IMR-90 (cell line): Measurements from ENCODE around the gene DHRSX. TPM values are rescaled to one million over a fixed set of nuclear protein-coding genes. Genes with fewer than 3 reads are reported as not detected.

Source experiments
- ATAC-seq: fragments of 200-7000 bp; cut with Tn5 transposase; 2 replicates; pipeline ENCODE4 v1.9.1; 2020; ENCODE audit warnings: low read depth, mild to moderate bottlenecking, moderate library complexity
- BruUV-seq: library from RNA; stranded (reverse); fragments of 400-500 nt; replicated peaks from 2 replicates; lab custom pipeline; 2021; lab: Mats Ljungman, UMichigan
- CTCF ChIA-PET: fragments of 300-600 bp; formaldehyde crosslinking; extraction: SDS; loops from one replicate; lab custom pipeline; 2021; ENCODE audit warnings: antibody characterized with exemption; lab: Yijun Ruan, JAX
- POLR2A ChIA-PET: fragments of 300-600 bp; sonication (Branson Sonifier 250); formaldehyde crosslinking; loops from one replicate; lab custom pipeline; 2022; ENCODE audit warnings: antibody characterized with exemption; ENCODE audit not compliant: unreplicated experiment; lab: Charles Lee
- DNase-seq: peaks from one replicate; pipeline ENCODE4 v3.0.0; 2013
- H2AFZ ChIP-seq: replicated peaks from 2 replicates; pipeline ENCODE3; 2013; ENCODE audit warnings: low read length, mild to moderate bottlenecking; ENCODE audit not compliant: poor library complexity
- H2AK5ac ChIP-seq: 2 replicates; pipeline ENCODE4 v1.6.1; 2013; ENCODE audit warnings: low read depth, low read length, inconsistent platforms
- H2AK9ac ChIP-seq: replicated peaks from 2 replicates; pipeline ENCODE3; 2013; ENCODE audit warnings: mild to moderate bottlenecking, low read depth, low read length, moderate library complexity; ENCODE audit not compliant: poor library complexity
- H2BK120ac ChIP-seq: 2 replicates; pipeline ENCODE4 v1.6.1; 2013; ENCODE audit warnings: low read depth, low read length, inconsistent platforms
- H2BK15ac ChIP-seq: 3 replicates; pipeline ENCODE4 v1.6.1; 2013; ENCODE audit warnings: low read depth, low read length, inconsistent platforms
- H2BK20ac ChIP-seq: 2 replicates; pipeline ENCODE4 v1.6.1; 2013; ENCODE audit warnings: low read depth, mild to moderate bottlenecking, inconsistent platforms, low read length, moderate library complexity
- H2BK5ac ChIP-seq: 2 replicates; pipeline ENCODE4 v1.6.1; 2013; ENCODE audit warnings: mild to moderate bottlenecking, low read depth, low read length, inconsistent platforms; ENCODE audit not compliant: poor library complexity, severe bottlenecking
- H3K14ac ChIP-seq: replicated peaks from 2 replicates; pipeline ENCODE4 v1.6.1; 2013; ENCODE audit warnings: low read depth, low read length, inconsistent platforms
- H3K18ac ChIP-seq: 2 replicates; pipeline ENCODE4 v1.6.1; 2013; ENCODE audit warnings: low read depth, low read length, control low read depth
- H3K23ac ChIP-seq: 2 replicates; pipeline ENCODE4 v1.6.1; 2013; ENCODE audit warnings: low read depth, low read length, inconsistent platforms
- H3K27ac ChIP-seq: 2 replicates; pipeline ENCODE4 v1.5.1; 2013; ENCODE audit warnings: mild to moderate bottlenecking, control low read depth, low read length; ENCODE audit not compliant: insufficient read depth
- H3K27me3 ChIP-seq: 2 replicates; pipeline ENCODE4 v1.6.1; 2013; ENCODE audit warnings: low read length; ENCODE audit not compliant: control insufficient read depth, insufficient read depth
- H3K36me3 ChIP-seq: 2 replicates; pipeline ENCODE4 v1.6.1; 2013; ENCODE audit warnings: low read length, mixed read lengths; ENCODE audit not compliant: control insufficient read depth, insufficient read depth
- H3K4ac ChIP-seq: 2 replicates; pipeline ENCODE4 v1.6.1; 2013; ENCODE audit warnings: low read depth, low read length, inconsistent platforms
- H3K4me1 ChIP-seq: 2 replicates; pipeline ENCODE4 v1.6.1; 2013; ENCODE audit warnings: low read length, mixed read lengths; ENCODE audit not compliant: control insufficient read depth, insufficient read depth
- H3K4me2 ChIP-seq: 2 replicates; pipeline ENCODE4 v1.6.1; 2013; ENCODE audit warnings: low read depth, mild to moderate bottlenecking, control low read depth, low read length, moderate library complexity
- H3K4me3 ChIP-seq: 2 replicates; pipeline ENCODE4 v1.5.1; 2013; ENCODE audit warnings: low read depth, mild to moderate bottlenecking, control low read depth, low read length, moderate library complexity; ENCODE audit not compliant: insufficient read depth
- H3K56ac ChIP-seq: 2 replicates; pipeline ENCODE4 v1.6.1; 2013; ENCODE audit warnings: low read length, inconsistent platforms; ENCODE audit not compliant: insufficient read depth; ENCODE audit errors: extremely low read depth
- H3K79me1 ChIP-seq, 2 experiments: 2 replicates each; pipeline ENCODE4 v1.6.1; 2013; ENCODE audit warnings: low read length in 2 of 2, inconsistent platforms in 1 of 2, low read depth in 1 of 2
- H3K9ac ChIP-seq: 2 replicates; pipeline ENCODE4 v1.6.1; 2013; ENCODE audit warnings: low read depth, low read length, control low read depth
- H3K9me1 ChIP-seq: 2 replicates; pipeline ENCODE4 v1.6.1; 2013; ENCODE audit warnings: low read length, inconsistent platforms; ENCODE audit not compliant: insufficient read depth
- H3K9me3 ChIP-seq: 2 replicates; pipeline ENCODE4 v1.6.1; 2013; ENCODE audit warnings: low read length; ENCODE audit not compliant: control insufficient read depth, insufficient read depth
- H4K20me1 ChIP-seq: 2 replicates; pipeline ENCODE4 v1.6.1; 2013; ENCODE audit warnings: low read length, inconsistent platforms; ENCODE audit not compliant: insufficient read depth
- H4K5ac ChIP-seq: 2 replicates; pipeline ENCODE4 v1.6.1; 2013; ENCODE audit warnings: mild to moderate bottlenecking, low read depth, low read length, control low read depth
- H4K8ac ChIP-seq, 2 experiments: 2 replicates each; pipeline ENCODE4 v1.6.1; 2013; ENCODE audit warnings: low read depth in 2 of 2, low read length in 2 of 2, control low read depth in 1 of 2, inconsistent platforms in 1 of 2
- H4K91ac ChIP-seq: 2 replicates; pipeline ENCODE4 v1.6.1; 2013; ENCODE audit warnings: low read depth, low read length, inconsistent platforms; ENCODE audit not compliant: insufficient read depth
- BHLHE40 ChIP-seq: fragments of 150-350 bp; IDR thresholded peaks from 2 replicates; pipeline ENCODE4 v1.6.1; 2016; ENCODE audit warnings: mild to moderate bottlenecking, low read depth, low read length
- CEBPB ChIP-seq: IDR thresholded peaks from 2 replicates; pipeline ENCODE4 v1.6.1; 2012; ENCODE audit warnings: low read depth, low read length, improper control_type of control experiment
- MXI1 ChIP-seq: IDR thresholded peaks from 2 replicates; pipeline ENCODE4 v1.6.1; 2012; ENCODE audit warnings: low read depth, mild to moderate bottlenecking, low read length, moderate library complexity, borderline replicate concordance
- POLR2A ChIP-seq: IDR thresholded peaks from 2 replicates; pipeline ENCODE4 v1.6.1; 2012; ENCODE audit warnings: mild to moderate bottlenecking, low read depth, low read length
- RAD21 ChIP-seq: IDR thresholded peaks from 2 replicates; pipeline ENCODE4 v1.6.1; 2012; ENCODE audit warnings: low read length, improper control_type of control experiment
- RCOR1 ChIP-seq: IDR thresholded peaks from 2 replicates; pipeline ENCODE4 v1.6.1; 2012; ENCODE audit warnings: mild to moderate bottlenecking, low read length, improper control_type of control experiment; ENCODE audit not compliant: insufficient replicate concordance
- SMC3 ChIP-seq: fragments of 150-350 bp; IDR thresholded peaks from 2 replicates; pipeline ENCODE4 v1.6.1; 2016; ENCODE audit warnings: low read depth, mild to moderate bottlenecking, antibody characterized with exemption, low read length, moderate library complexity
- WGBS, 2 experiments: methylation state at CpG; one replicate each; pipeline versions ENCODE4 v1.1.5 to v1.1.7; 2013; ENCODE audit warnings: missing lambda C conversion rate in 2 of 2; ENCODE audit not compliant: insufficient read length in 1 of 2; ENCODE audit errors: extremely low coverage in 2 of 2; 5-methylcytosine and 5-hydroxymethylcytosine counted together
- dilution Hi-C: fragments of 300-500 bp; cut with HindIII; formaldehyde crosslinking; loops from one replicate; pipeline ENCODE4 v1.14.3; 2018; ENCODE audit warnings: low sequenced_read_pairs; ENCODE audit not compliant: unreplicated experiment
- in situ Hi-C: fragments of 300-500 bp; cut with MboI; formaldehyde crosslinking; loops from 3 replicates; pipeline ENCODE4 v1.14.3; 2019; ENCODE audit warnings: low sequenced_read_pairs, inconsistent platforms, mixed read lengths
- intact Hi-C: fragments of 100-400 bp; cut with micrococcal nuclease; formaldehyde crosslinking; loops from 2 replicates; pipeline ENCODE4 v1.10.0; 2022
- polyA plus RNA-seq, 3 experiments: library from polyadenylated mRNA; depleted of rRNA; stranded (reverse); fragments of >200 nt; gene quantifications; 2 replicates each; pipeline ENCODE4 v1.2.3, GENCODE V29; 2012; ENCODE audit warnings: low replicate concordance in 1 of 3
- total RNA-seq: library from RNA; depleted of rRNA; stranded (reverse); fragments of >200 nt; gene quantifications from 2 replicates; pipeline ENCODE4 v1.2.3, GENCODE V29; 2012
- TF ChIP-seq, protein P1 (sequence below): fragments of 150-350 bp; IDR thresholded peaks from 2 replicates; pipeline ENCODE4 v1.6.1; 2017; ENCODE audit warnings: mild to moderate bottlenecking, antibody characterized with exemption, low read length, low read depth
- TF ChIP-seq, protein P2 (sequence below): conservative IDR thresholded peaks from 2 replicates; pipeline ENCODE4 v1.5.1; 2012; ENCODE audit warnings: mild to moderate bottlenecking, low read depth, low read length, improper control_type of control experiment

DHRSX gene
- total and polyA plus RNA-seq, 2 of the 4 experiments (the other 2 are of a cell fraction) = 26.2 to 38.0 TPM

DNA sequence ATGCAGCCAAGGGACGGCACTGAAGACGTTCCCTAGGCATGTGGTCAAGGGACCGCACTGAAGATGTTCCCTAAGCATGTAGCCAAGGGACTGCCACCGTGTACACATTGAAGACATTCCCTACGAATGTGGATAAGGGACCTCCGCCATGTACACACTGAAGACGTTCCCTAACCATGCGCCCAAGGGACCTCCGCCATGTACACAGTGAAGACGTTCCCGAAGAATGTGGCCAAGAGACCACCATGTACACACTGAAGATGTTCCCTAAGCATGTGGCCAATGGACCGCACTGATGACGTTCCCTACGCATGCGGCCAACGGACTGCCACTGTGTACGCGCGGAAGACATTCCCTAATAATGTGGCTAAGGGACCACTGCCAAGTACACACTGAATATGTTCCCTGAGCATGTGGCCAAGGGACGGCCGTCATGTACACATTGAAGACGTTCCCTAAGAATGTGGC, 48.4 kb downstream of the DHRSX start:
- Histone ChIP-seq H4K8ac (no peak overlapping the region), H2BK5ac (no peak overlapping the region), H2AK9ac (no peak overlapping the region), H3K4me3 (no peak overlapping the region), H3K9ac (no peak overlapping the region), H2AFZ (no peak overlapping the region), H3K18ac (no peak overlapping the region), H3K4me1 (0 out of 2 replicates have a peak, but pooled peaks cover 1% of the 10 kb centered on the region), H3K27ac (no peak overlapping the region), H3K23ac (no peak overlapping the region), H3K14ac (no peak overlapping the region), H2BK20ac (no peak overlapping the region), H2AK5ac (no peak overlapping the region), H3K27me3 (no peaks in the 10 kb centered on the region), H4K5ac (no peak overlapping the region), H3K4ac (no peak overlapping the region), H2BK15ac (no peak overlapping the region), H3K36me3 (peaks cover 6% of the 10 kb centered on the region), H3K9me3 (no peaks in the 10 kb centered on the region), H4K91ac (no peak overlapping the region), H4K20me1 (peaks cover 25% of the 10 kb centered on the region), H3K4me2 (no peak overlapping the region), H3K9me1 (peaks cover 24% of the 10 kb centered on the region), H3K56ac (no peak overlapping the region), H3K79me1 (peaks cover 20 to 48% of the 10 kb centered on the region in 2 experiments), H2BK120ac (no peak overlapping the region)
- in situ Hi-C loops = no loop called here
- TF ChIP-seq RAD21 (no peak), SMC3 (no peak), BHLHE40 (no peak), CEBPB (no peak), POLR2A (no peak), MXI1 (no peak), RCOR1 (no peak)
- TF ChIP-seq, protein P1, sequence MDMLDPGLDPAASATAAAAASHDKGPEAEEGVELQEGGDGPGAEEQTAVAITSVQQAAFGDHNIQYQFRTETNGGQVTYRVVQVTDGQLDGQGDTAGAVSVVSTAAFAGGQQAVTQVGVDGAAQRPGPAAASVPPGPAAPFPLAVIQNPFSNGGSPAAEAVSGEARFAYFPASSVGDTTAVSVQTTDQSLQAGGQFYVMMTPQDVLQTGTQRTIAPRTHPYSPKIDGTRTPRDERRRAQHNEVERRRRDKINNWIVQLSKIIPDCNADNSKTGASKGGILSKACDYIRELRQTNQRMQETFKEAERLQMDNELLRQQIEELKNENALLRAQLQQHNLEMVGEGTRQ = no peak
- TF ChIP-seq, protein P2, sequence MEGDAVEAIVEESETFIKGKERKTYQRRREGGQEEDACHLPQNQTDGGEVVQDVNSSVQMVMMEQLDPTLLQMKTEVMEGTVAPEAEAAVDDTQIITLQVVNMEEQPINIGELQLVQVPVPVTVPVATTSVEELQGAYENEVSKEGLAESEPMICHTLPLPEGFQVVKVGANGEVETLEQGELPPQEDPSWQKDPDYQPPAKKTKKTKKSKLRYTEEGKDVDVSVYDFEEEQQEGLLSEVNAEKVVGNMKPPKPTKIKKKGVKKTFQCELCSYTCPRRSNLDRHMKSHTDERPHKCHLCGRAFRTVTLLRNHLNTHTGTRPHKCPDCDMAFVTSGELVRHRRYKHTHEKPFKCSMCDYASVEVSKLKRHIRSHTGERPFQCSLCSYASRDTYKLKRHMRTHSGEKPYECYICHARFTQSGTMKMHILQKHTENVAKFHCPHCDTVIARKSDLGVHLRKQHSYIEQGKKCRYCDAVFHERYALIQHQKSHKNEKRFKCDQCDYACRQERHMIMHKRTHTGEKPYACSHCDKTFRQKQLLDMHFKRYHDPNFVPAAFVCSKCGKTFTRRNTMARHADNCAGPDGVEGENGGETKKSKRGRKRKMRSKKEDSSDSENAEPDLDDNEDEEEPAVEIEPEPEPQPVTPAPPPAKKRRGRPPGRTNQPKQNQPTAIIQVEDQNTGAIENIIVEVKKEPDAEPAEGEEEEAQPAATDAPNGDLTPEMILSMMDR = no peak
- intact Hi-C loops = loop anchor here (5.0 kb wide), 1 partner anchor 100 kb away; no protein-coding TSS in a partner anchor
- ATAC-seq (no peak), DNase-seq (no peak)
- ChIA-PET POLR2A (no interaction called here), CTCF (no interaction called here)
- 95% methylated on average over 19 of the region's 22 CpGs; no CpG with 5 or more reads in 1 of the 2 experiments for WGBS, 2 experiments
- dilution Hi-C loops = no loop called here
- no TSS peak for BruUV-seq
